Measurements from ENCODE around the gene HPSE2.

DNA sequence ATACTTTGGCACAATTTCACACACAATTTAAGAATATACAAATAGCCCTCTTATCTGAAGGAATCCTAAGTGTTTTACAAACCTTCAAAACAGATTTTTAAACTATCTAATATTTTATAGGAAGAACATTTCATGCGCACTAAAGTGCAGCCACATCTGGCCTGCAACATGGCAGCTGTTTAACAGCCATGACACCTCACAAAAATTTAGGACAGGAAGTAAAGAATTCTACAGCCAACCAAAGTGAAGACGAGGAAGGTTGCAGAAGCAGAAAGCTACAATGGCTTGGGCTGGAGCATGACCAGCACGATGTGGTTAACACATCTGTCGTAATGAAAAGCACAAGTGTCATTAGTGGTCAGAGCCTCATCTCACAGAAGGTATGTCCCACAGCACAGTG is 238.1 kb downstream of the HPSE2 start:
- TF ChIP-seq POLR2AphosphoS5 (IDR thresholded peaks at IDR 0.05; ENCODE audit: borderline replicate concordance, low read depth, low read length) (no peak), EZH2 (IDR thresholded peaks at IDR 0.05) (no peak)
